GM18507 (cell line): ENCODE measurements around the gene DMAC2.
"Not testable (repeated sequence)": the region's sequence is repeated elsewhere in the genome, so short reads cannot be mapped to it uniquely, and the experiment has no call there.

ENCODE experiments used
- DNase-seq: peaks from one replicate; pipeline ENCODE4 v3.0.0; 2011; ENCODE audit warnings: low read depth; ENCODE audit not compliant: insufficient read length; ENCODE audit errors: extremely low spot score
- FAIRE-seq: peaks from 2 replicates; lab custom pipeline; 2011; peaks lifted over from hg19 to GRCh38; lab: Jason Lieb, UNC

Gene DMAC2

GRCh38 chr19:41439441-41440222 is at the start of gene DMAC2:
TSS of gene DMAC2 (minus strand) at chr19:41439912. CDS start at chr19:41439899, 13 bp downstream.
- FAIRE-seq (peak; percentile 98), DNase-seq (peak; percentile 84)

DNA sequence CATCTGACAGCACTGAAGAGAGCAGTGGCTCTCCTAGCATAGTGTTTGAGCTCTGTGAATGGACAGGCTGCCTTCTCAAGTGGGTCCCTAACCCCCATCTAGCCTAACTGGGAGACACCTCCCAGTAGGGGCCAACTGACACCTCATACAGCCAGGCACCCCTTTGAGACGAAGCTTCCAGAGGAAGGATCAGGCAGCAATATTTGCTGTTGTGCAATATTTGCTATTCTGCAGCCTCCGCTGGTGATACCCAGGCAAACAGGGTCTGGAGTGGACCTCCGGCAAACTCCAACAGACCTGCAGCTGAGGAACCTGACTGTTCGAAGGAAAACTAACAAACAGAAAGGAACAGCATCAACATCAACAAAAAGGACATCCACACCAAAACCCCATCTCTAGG is 47.2 kb upstream of the DMAC2 start:
- FAIRE-seq, DNase-seq: not testable (repeated sequence)

DNA sequence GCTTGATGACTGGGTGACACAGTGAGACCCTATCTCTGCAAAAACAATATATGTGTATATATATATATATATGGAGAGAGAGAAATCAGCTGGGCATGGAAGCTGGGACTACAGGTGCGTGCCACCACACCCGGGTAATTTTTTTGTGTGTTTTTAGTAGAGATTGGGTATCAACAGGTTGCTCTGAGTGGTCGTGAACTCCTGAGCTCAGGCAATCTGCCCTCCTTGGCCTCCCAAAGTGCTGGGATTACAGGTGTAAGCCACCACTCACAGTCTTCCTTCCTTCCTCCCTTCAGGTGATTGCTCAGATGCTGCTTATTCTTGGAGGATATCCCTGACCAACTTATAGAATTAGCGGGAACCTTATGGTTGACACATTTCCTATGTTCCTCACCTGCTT is 45.1 kb upstream of the DMAC2 start:
- DNase-seq (no peak), FAIRE-seq (no peak)

DNA sequence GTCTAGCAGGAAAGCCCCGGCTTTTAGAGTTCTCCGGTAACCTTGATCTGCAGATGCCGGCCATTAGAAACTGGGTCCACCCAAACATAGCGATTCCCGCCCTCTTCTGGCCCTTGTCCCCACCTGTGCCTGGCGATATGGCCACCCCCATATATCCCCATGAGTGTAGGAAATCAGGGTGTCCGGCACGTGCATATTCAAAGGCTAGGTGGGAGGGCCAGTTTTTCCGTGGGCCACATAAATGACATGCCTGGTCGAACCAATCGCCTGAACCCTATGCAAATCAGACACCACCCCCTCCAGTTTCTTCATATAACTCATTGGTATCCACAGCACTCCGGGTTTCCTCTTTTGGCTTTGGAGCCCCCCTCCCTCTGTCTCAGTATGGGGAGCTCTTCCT is 40.6 kb upstream of the DMAC2 start:
- FAIRE-seq (no peak), DNase-seq (no peak)

GRCh38 chr19:41479757-41480191 is 40.1 kb upstream of the DMAC2 start:
- no peak for DNase-seq
- no peak for FAIRE-seq

DNA sequence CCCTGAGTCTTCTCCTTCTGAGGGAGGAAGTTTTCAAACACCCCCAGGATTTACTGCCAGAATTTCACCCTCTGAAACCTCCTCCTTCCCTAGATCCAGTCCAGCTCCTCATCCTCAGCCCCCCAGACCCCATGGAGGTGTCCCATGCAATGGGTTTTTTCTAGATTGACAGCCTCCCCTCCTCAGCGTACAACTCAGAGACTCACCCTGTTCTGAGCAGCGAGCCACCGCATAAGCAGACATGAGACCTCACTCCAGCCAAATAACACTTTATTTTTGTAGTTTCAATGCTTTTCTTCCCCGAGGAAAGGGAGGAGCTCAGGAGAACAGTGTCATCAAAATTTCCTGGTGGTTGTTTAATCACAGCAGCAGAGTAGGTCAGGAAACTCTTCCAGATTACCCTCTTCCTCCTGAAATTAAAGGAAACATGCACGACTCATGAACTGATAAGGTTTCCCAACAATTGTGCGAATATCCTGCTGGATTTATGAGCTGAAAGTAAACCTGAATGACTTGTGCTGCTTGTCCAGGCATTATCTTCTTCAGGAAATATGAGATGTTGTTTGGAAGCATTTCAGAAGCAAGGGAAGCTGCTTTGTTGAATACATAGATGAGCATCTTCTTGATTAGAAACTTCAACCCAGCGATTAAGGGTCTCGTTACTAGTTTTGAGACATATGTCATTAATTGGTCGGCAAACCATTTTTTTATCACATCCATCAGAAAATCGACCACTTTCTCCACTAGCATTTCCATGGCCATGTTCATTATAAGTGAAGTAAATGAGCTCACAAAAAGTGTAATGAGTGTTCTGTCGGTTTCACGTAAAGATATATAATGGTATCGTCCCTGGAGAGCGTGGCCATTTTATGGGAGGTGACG is 39.4 kb upstream of the DMAC2 start:
- no peak for FAIRE-seq

GRCh38 chr19:41478171-41478570 is 38.5 kb upstream of the DMAC2 start:
- DNase-seq (no peak), FAIRE-seq (no peak)

More for the DNA sequence above, 39.4 kb upstream of the DMAC2 start:
- no peak for DNase-seq

- FAIRE-seq = no peak
- DNase-seq = no peak
These were observed 36.9 kb upstream of the DMAC2 start for GRCh38 chr19:41476583-41476982.

GRCh38 chr19:41463257-41464256 is 23.8 kb upstream of the DMAC2 start:
- peak; percentile 94 for FAIRE-seq
- DNase-seq = not testable (repeated sequence)

GRCh38 chr19:41462497-41462896 is 22.8 kb upstream of the DMAC2 start:
- FAIRE-seq (no peak), DNase-seq (no peak)

GRCh38 chr19:41457241-41457640 is 17.5 kb upstream of the DMAC2 start:
- peak; percentile 15 for DNase-seq
- FAIRE-seq = peak; percentile 93

- DNase-seq (no peak), FAIRE-seq (no peak)
These were observed 16.7 kb upstream of the DMAC2 start for GRCh38 chr19:41456342-41456918.

GRCh38 chr19:41455936-41456335 is 16.2 kb upstream of the DMAC2 start:
- DNase-seq (no peak), FAIRE-seq (no peak)

GRCh38 chr19:41452584-41453275 is 13.0 kb upstream of the DMAC2 start:
- FAIRE-seq (no peak), DNase-seq (no peak)

DNA sequence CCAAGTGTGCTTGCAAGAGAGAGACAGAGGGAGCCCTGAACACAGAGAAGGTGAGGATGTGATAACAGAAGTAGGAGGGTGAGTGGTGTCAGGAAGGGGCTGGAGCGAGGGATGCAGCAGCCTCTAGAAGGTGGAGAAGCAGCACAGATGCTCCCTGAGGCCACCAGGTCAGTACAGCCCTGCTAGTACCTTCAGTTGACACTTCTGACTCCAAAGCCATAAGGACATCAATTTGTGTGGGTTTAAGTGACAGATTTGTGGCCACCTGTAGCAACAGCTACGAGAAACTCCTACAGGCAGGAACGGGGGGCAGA is 10.1 kb upstream of the DMAC2 start:
- no peak for DNase-seq
- no peak for FAIRE-seq

- DNase-seq (peak; percentile 75), FAIRE-seq (peak; percentile 90)
These were observed 9.6 kb upstream of the DMAC2 start for GRCh38 chr19:41449079-41449864.

DNA sequence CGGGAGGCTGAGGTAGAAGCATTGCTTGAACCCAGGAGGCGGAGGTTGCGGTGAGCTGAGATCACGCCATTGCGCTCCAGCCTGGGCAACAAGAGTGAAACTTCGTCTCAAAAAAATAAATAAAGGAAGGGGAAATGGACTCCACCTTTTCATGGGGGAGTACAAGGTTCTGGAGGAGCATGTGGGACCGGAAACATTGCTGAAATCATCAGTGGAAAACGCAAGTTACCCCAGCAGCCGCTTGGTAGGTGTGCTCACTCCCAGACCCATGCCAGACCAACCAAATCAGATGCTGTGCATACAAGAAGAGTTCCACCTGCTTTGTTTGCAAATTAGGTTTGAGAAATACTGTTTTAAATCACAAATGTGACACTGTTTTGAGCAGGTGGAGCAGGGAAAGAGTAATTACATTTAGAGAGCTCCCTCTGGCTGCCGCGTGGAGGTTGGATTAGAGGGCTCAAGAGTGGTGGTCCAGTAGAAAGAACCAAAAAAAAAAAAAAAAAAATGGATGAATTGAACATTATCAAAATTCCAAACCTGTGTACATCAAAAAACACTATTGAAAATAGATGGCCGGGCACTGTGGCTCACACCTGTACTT is 8.1 kb upstream of the DMAC2 start:
- FAIRE-seq = no peak
- DNase-seq = no peak
